K562 (cell line): ENCODE results near the gene NODAL.

Source experiments
- EP300 ChIP-seq: IDR thresholded peaks from 2 replicates; pipeline ENCODE4 v1.6.1; 2012; ENCODE audit warnings: low read length, improper control_type of control experiment
- IRF2 ChIP-seq: sonication (generic); formaldehyde crosslinking; IDR thresholded peaks from 2 replicates; pipeline ENCODE4 v1.8.1; 2022; ENCODE audit warnings: mild to moderate bottlenecking, missing genetic modification reagents
- MXI1 ChIP-seq: IDR thresholded peaks from 2 replicates; pipeline ENCODE4 v1.6.1; 2011; ENCODE audit warnings: low read depth, mild to moderate bottlenecking, improper control_type of control experiment, low read length
- TCF7L2 ChIP-seq: fragments of 150-350 bp; IDR thresholded peaks from 2 replicates; pipeline ENCODE4 v1.6.1; 2016; ENCODE audit warnings: low read depth, mild to moderate bottlenecking, low read length, moderate library complexity

DNA sequence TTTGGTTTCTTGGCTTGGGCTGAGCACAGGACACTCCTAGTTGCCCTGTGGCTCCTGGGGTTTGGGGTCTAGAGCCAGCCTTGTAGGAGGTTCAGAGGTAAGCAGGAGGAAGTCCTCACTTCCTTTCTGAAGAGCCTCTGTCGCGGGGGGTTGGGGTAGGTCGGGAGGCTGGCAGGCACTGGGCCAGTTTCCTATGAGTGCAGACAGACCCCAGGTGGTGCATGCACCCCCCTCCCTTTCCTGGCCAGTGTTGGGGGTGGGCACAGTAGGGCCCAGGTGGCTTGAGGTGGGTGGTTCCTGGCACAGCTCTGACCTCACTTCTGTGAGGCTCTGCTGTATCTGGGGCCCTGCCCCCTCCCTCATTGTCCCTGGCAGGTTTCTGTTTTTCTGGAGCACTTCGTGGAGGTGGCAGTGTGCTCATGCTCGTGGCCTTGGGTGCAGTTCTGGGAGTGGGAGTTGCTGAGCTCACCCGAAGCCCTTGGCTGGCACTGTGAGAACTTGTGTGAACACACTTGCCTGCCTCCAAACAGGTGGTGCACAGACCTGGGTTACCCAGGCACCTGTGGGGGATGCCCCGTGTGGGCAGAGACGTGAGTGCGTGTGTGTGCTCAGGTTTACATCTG is 38.9 kb upstream of the NODAL start:
- TF ChIP-seq MXI1 (no peak), EP300 (no peak), TCF7L2 (no peak), IRF2 (CRISPR knock-in tag) (no peak)
